GM18505 (cell line): Measurements from ENCODE around the gene NTPCR.
A peak's percentile ranks its signal among the peaks of the same experiment; 100 is the strongest.

Experiments
- ATAC-seq: cut with Tn5 transposase; IDR thresholded peaks from one replicate; pipeline ENCODE4 v1.9.1; 2021; ENCODE audit not compliant: unreplicated experiment
- POLR2A ChIP-seq: IDR thresholded peaks from 4 replicates; pipeline ENCODE4 v1.6.1; 2011; ENCODE audit warnings: borderline replicate concordance; ENCODE audit not compliant: insufficient read depth, insufficient read length; ENCODE audit errors: extremely low read depth

NTPCR gene

DNA sequence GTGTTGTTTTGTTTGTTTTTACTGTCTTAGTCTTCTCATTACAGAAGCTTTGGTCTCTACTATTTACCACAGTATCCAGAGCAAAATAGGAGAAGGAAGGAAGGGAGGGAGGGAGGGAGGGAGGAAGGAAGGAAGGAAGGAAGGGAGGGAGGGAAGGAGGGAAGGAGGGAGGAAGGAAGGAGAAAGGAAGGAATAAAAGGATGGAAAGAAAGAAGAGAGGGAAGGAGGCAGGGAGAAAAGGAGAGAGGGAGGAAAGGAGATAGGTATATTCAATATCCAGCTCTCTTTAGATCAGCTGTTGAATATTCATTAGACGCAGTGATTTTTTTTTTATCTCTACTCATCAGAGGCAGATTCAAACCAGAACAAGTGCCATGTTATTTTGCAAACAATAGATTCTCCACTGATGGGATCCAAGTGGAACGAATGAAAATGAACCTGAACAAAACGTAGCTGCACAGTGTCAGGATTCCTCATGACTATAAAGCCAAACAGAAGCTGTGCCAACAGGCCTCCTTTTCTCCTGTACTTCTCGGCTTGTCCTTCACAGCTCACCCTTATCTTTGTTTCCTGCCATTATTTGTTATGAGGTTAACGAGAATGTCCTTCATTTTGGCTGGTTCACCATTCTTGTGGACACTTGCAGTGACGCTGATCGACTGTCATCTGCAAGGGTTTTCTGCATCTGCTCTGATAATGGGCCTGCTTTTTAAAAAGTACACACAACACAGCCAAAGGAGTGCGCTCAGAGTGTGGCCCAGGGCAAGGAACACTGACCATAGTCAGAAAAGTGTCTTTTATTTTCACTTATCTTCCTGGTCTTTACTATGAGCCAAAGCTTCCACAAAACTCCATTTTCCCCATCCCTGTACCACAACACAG lies 7.8 kb upstream of the NTPCR start:
- ATAC-seq = no peak
- no peak for TF ChIP-seq POLR2A

DNA sequence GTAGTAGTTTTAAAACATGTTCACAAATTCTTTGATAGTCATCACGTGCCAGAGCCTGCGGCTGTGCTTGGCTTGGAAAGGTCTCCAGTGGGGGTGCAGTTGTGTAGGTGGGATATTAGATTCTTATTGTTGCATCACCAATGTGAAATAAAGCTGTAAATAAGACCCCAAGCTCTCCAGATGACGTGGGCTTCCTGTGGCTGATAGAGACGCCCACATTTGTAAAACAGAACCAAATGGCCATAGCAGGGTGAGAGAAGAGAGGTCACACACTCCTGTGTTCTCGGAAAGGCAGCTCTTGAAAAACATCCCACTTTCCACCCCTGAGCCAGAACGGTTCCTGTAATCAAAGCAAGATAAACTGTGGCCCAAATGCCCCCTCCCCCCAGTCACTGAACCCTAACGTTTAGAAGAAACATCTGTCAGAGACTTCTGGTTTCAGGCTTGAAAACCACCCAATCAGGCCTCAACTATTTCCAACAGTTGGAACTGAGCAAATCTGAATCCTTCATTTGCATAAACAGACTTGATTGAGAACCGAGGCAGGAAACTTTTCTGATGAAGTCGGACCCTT lies 6.6 kb upstream of the NTPCR start:
- TF ChIP-seq POLR2A = no peak
- peak; percentile 54 for ATAC-seq

DNA sequence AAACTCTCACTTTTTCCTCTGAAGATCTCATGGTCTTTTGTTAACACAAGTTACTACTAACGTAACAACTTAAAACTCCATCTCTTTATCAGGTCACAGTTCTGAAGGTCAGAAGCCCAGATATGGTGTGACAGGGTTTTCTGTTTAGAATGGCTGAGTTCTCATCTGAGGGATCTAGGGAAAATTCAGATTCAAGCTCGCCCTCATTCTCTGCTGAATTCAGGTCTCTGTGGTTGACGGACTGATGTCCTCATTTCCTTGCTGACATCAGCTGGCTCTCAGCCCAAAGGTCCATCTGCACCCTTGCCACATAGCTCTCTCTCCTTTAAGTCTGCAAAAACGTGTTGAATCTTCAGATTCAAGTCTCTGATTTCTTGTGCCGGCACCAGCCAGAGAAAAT lies 6.1 kb upstream of the NTPCR start:
- no peak for TF ChIP-seq POLR2A
- no peak for ATAC-seq

DNA sequence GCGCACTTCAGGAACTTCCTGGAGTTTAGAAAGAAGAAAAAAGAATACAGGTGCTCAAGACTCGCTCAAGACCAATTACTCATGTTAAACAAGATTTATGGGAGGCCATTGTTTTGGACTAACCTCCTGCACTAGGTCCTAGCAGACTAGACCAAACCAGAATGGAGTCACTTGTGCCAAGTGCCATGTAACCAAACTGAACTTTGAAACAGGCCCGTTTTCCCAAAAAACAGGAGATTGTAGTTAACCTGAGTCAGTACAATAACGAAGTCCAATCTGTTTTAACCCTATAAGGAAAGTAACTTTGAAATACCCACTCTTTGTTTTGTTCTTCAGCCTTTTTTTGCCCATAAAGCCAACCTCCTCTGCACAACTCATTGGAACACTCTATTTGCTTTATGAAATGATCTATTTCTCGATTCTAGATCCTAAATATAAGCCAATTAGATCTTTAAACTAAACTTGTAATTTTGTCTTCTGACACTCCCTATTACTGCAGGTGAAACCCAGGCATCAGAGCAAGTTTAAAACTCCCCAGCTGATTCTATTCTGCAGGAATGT lies 695 bp upstream of the NTPCR start:
- TF ChIP-seq POLR2A = no peak
- ATAC-seq = no peak

DNA sequence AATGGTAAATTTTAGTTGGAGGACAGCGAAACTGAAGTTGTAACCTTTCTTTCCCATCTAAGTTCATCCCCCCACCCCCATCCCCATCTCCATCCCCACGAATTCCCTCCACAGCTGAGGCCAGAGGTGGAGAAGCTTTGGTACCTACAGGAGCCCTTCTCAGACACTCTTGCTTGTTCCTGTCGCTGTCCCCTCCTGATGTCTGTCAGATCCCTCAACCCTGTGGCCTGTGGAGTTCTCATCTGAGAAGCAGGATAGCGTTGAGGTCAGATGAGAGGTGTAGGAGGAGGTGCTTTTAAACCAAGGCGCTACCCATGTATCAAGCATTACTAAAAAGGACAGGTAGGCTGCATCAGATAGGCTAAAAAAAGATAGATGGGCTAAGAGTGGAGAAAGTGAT lies 769 bp downstream of the NTPCR start:
- no peak for TF ChIP-seq POLR2A
- ATAC-seq = no peak

DNA sequence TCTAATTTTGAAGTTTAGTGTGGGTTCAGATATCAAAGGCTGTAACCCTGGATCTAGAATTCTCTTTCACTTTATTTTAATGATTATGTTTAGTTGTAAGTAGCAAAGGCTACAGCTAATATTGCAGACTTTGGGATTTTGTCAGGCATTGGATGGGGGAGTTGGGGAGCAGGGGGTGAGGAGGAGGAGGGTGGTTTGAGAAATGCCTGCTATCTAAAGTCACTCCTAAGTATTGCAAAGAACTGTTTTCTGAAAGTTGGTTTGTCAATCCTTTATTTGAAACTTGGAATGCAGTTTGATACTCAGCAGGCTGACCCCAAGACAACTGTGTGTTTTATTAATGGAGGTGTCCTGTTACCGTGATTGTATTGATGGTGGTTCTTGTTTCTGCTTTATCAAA lies 1.2 kb downstream of the NTPCR start:
- TF ChIP-seq POLR2A = no peak
- ATAC-seq = no peak

- no peak for TF ChIP-seq POLR2A
- peak; percentile 42 for ATAC-seq
Observed at GRCh38 chr1:232952514-232953499, 2.4 kb downstream of the NTPCR start.

DNA sequence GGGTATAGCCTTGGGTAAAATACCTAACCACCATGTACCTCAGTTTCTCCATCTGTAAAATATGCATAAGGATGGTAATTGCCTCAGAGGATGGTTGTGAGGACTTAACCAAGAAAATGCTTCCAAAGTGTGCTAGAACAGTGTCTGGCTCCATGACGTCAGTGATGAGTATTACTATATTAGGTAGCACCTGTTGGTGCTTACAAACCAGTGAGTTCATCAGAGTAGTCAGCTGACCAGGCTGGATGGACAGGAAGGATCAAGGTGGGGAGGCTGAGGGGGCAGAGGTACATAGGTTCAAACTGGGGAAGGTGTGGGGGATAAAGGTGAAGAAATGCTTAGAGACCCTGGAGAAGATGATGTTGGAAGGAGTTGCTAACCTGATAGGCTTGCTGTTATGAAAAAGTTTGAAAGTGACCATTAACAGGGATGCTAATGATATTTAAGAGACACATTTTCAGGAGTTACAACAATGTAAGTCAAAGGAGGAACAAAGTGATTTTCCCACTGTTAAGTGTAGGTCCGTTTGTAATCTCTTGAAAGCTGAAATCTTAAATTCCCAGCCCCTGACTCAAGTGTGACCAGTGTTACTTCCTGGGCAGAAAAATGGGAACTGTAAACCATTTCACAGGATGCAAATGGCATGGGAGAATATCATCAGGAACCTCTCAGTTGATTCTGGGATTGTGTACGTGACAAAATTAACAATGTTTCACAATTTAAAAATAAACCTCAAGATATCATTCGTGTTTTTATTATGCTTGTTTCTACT lies 4.4 kb downstream of the NTPCR start:
- no peak for TF ChIP-seq POLR2A
- no peak for ATAC-seq

- TF ChIP-seq POLR2A = no peak
- no peak for ATAC-seq
Observed at GRCh38 chr1:232956081-232956480, 5.7 kb downstream of the NTPCR start.

DNA sequence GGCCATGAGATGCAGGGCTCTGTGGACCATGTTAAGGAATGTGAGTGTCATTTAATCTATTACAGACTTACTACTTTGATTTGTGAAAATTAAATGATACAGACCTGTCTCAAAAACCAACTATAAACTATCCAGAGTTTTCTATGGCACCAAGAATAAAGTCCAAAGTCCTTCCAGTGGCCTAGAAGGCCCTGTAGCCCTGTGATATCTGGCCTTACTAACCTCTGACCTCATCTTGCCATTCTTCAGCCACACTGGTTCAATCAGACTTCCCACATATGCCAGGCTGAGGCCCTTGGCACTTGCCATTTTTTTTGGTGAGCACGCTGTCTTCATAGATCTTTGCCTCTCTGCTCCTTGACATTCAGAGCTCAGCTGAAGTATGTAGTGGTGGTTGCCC lies 7.7 kb downstream of the NTPCR start:
- ATAC-seq = no peak
- TF ChIP-seq POLR2A = no peak

DNA sequence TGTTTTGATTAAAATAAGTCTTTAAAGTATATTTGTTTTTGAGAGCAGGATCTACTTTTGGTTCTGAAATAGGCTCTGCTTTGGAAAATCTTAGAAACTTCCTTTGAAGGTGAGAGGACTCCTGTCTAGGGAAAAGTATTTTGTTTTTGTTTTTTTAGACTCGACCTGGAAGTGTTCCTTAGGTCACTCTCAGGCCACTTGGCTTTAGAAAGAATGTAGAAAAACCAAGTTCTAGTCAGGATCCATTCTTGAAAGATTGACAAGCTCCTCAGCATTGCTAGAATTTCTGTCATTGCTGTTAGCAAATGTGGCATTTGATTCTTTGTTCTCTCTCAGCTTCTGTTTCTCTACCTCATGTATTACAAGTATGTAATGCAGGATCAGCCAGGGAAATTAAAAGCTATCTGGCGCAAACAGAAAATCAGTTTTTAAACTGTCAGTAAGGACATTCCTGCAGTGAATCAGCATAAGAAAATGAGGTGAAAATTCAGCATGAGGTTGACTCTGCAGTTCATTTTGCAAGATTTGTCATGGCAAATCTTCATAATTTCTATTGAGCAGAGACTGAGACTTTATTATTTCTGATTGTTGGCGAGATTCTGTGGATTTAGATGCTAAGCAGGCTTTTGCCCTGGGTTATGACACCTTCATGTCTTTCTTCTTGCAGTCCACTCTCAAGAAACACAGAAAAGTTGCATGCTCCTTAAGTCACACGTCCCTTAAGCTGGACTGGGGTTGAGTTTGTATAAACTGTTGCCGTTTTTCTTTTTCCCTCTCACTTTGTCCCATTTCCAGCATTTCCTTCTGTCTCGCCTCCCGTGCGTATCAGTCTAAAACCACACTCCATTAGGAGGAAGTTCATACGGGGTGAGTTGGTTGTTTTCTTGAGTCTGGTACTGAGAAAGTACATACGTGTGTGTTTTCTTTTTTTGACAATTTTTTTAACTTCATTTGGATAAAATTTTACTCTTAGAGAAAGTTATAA lies 12.6 kb downstream of the NTPCR start:
- ATAC-seq = no peak
- TF ChIP-seq POLR2A = no peak
